Measurements from ENCODE around the gene GLB1L3.

The GLB1L3 gene

DNA sequence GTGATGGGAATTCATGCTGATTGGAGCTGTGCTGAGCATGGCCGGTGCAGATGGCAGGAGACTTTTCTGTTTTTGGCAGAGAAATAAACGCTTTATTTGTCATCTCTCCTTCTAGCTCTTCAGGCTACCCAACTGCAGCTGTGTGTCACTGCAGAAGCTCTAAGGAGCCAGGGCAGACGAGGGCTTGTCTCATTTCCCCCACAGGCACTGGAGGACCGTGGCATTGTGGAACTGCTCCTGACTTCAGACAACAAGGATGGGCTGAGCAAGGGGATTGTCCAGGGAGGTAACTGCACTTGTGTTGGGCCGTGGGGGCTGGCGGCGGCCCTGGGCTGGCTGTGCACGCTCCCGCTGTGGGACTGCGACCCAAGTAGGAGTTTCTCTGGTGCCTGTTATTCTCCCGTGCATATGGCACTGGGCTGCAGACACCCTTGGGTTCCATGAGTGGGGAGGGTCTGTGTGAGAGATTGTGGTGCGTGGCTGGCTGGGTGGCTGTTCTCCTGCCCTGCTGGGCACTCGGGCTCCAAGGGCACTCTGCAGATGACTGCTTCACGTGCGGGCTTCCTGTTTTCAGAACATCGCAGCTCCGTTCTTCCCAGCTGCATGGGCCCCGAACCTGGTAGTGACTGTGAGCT lies 82.8 kb downstream of the GLB1L3 start:
- no peak for DNase-seq (ENCODE audit: low read depth in 1 of 2, low spot score in 1 of 2)

DNA sequence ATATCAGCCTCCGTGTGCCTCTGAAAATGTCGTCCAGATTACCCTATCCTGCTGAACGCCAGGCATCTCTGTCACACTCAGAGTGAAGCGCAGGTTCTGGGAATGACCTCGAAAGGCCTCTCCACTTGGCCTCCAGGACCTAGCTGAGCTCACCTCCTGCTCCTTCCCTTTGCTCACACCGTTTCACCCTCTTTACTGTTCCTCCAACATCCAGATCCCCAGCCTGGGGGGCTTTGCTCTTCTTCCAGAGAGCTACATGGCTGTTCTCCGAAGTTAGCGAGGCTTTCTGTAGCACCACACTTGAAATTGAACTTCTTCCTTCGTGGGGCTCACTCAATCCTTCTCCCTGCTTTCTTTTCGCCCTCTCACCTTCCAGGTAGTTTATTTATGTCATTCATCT lies 83.5 kb downstream of the GLB1L3 start:
- DNase-seq (ENCODE audit: low read depth in 1 of 2, low spot score in 1 of 2): no peak

DNA sequence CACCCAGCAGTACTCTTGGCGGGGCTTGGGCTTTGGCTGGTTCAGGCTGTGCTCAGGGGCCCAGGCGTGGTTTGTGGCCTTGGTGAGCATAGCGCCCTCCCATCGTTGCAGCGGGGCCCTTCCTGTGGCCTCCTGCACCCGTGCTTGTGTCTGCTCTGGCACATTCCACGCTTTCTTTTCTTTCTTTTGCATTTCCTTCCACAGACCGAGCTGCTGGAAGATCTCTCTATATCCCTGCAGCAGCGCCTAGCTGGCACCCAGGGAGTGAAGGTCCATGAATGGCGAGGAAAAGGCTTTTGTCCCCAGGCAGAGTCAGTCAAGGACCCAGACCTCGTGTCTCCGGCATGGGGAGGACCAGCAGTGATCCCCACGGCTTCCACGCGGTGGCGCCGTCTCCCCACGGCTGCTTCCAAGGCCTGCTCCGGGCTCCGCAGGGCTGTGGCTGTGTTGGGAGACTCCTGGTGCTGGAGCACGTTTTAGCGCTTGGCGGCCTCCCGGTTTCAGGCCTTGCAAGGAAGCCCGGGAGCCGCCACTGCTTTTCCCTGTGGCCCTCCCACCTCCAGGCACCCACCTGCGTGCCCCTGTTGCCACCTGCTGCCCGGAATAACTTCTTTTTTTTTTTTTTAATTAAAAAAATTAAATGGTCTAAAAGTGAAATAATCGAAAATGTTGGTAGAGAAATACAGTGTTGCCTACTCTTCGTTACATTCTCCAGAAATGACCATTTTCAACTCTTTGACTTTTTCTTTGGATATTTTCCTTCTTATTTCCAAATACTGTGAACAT lies 84.1 kb downstream of the GLB1L3 start:
- DNase-seq (ENCODE audit: low read depth in 1 of 2, low spot score in 1 of 2): peak; percentile 42 to 58

DNA sequence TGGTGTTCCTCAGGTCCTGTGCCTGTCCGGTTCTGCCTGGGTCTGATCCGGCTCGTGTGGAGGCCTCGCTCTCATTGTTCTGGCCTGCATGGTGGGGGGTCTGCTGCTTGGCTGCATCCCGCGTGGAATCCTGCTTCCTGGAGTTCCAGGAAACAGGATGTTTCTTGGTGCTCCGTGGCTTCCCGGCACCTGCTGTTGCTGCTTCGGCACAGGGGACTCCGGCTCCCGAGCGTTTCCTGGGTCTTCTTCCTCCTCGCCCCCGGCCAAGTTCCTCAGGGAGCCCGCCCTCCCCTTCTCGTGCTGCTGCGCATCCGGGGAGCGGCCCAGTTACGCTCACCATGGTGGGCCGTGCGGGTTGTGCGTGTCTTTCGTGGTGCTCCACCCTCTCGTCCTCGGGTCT lies 85.5 kb downstream of the GLB1L3 start:
- DNase-seq (ENCODE audit: low read depth in 1 of 2, low spot score in 1 of 2): no peak

DNA sequence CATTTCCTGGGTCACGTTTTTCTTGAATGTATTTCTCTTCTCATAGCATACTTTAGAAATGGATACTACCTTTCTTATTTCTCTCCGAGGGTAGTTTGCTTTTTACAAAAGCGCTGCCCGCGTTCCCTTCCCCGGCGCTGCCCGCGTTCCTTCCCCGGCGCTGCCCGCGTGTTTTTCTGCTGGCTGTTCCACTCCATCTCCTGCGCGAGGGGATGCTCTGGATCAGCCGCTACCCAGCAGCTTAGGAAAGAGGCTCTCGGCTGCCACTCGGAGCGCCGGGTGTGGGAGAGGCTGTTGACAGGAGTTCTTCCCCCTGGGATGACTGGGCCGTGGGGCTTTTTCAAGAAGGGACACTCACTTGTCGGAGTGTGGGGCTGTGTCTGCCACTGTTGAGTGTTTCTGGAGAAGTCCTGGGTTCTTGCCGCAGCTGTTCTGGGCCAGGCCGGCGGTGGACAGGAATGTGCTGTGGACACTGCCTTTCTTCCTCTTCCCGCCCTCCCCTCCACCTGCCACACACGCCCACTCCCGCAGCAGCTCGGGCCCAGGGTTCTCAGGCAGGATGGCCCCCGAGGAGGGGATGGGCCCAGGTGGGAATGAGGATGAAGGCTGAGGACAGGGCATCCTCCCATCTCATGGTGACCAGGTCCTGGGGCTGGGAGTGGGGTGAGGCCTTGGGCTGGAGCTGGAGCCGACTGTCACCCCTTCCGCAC lies 86.2 kb downstream of the GLB1L3 start:
- no peak for DNase-seq (ENCODE audit: low read depth in 1 of 2, low spot score in 1 of 2)

DNA sequence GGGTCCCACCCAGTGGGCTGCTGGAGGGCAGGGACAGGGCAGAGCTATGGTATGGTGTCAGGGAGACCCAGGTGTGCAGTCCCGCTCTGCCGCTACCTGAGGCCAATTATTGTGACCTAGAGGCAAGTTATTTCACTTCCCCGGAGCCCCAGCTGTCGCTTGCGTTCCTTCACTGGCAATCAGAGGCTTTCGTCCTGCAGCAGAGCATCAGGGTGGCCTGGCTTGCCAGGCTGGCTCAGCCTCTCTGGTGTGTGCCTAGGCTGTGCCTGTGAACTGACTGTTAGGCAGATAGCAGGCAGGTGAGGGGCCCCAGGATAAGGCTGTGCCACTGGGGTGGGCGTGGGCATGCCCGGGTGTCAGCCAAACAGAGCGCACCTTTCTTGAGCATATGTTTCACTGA lies 87.0 kb downstream of the GLB1L3 start:
- no peak for DNase-seq (ENCODE audit: low read depth in 1 of 2, low spot score in 1 of 2)

DNA sequence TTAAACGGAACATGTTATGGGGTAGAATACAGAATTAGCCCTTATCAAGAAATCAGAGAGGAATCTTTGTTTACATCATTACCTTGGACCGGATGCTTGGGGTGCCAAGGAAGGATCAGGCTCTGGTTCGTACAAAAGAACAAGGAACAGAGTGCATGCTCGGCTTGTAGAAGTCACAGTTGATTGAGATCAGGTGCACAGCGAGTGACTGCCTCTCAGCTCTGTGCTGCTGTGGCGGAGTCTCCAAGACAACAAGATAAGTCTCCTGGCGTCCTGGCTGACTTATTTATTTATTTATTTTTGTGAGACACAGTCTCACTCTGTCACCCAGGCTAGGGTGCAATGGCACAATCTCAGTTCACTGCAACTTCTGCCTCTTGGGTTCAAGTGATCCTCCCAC lies 87.4 kb downstream of the GLB1L3 start:
- no peak for DNase-seq (ENCODE audit: low read depth in 1 of 2, low spot score in 1 of 2)

DNA sequence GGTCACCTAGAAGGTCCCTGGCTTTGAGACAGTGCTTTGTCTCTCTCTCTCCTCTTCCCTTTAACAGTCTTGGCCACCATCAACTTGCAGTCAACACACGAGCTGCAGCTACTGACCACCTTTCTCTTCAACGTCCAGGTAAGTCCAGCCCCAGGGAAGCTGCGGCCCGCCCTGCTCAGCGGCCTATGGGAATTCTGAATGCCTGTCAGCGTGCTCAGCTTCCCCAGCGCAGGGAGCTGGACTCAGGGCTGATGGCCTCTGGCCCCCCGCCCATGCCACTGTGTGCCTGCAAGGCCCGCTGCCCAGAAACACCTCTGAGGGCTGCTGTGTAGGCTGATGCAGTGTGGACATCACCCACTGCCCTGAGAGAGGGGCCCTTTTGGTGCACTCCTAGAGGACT lies 88.1 kb downstream of the GLB1L3 start:
- DNase-seq (ENCODE audit: low read depth in 1 of 2, low spot score in 1 of 2): no peak

DNA sequence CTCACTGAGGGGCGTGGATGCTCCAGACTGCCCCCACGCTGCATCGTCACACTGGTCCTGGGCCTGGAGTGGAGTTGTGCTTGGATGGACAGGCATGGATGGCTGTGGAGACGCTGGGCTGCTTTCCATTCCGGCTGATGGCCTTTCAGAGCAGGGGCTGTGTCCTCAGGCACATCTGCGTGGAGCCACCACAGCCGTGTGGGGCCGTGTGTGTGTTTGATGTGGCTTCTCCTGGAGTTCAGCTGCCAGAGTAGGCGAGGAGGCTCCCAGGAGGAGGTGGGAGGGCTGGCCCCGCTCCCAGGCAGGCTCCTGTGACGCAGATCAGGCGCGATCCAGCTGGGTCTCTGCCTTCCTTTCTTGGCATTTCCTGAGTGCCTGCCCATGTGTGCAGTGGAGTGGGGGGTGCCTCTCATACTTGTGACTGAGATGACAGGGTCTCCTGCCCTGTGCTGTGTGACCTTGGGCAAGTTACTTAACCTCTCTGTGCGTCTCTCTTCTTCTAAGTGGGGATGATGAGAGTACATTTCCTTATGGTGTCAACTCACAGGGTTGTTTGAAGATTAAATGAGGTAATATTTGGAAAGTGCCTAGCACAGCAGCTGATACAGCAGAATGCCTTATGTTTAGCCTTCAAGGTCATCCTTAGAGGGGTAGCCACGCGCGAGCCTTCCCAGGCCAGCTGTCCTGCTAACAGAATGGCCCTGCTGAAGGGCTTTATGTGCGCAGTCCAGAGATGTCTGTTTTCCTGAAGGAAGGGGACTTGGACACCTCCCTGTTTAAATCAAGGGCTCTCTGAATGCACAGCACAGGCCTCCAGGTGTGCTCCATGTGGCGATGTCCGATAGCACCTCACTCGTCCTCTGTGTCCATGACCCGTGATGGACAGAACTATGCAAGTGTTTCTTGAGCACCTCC lies 89.1 kb downstream of the GLB1L3 start:
- DNase-seq (ENCODE audit: low read depth in 1 of 2, low spot score in 1 of 2): no peak

DNA sequence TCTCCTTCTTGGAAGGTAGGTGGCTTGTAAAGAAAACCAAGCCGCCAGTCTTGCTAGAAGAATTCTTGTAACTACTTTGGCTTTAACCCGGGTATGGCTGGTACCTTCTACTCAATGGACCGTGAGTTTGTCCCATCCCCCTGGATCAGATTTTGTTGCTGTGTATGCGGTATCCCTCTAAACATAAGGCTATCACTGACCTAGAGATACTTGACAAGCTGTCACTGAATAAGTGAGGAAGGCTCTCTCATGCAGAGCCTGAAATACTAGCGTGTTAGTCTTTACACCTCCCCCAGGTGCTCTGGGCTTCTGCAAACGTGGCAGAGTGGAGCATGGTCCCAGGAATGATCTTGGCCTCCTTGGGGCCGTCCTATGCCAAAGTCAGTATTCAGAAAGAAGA lies 90.1 kb downstream of the GLB1L3 start:
- no peak for DNase-seq (ENCODE audit: low read depth in 1 of 2, low spot score in 1 of 2)

DNA sequence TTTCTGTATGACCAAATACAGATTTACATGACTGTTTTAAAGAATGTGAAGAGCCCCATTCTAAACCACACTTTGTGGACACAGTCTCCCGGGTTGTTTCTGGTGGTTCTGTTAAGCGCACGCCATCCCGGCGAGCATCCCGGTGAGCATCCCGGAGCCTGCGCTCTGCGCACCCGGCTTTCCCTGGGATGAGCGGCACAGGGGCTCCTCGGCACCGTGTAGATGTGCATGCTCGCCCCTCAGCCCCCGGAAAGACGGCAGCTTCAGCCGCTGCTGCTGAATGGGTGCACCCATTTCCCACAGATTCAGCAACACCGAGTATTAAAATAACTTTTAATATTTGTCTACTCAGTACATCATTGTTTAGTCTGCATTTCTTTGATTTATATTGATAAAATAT lies 91.6 kb downstream of the GLB1L3 start:
- DNase-seq (ENCODE audit: low read depth in 1 of 2, low spot score in 1 of 2): no peak
